GM23338 (cell line): ENCODE data around the gene UTS2R. TPM values are rescaled to one million over a fixed set of nuclear protein-coding genes. Genes with fewer than 3 reads are reported as not detected.

Experiments used
- ATAC-seq: fragments of 200-7000 bp; cut with Tn5 transposase; 3 replicates; pipeline ENCODE4 v1.9.1; 2020
- DNase-seq: peaks from one replicate; pipeline ENCODE4 v3.0.0-alpha.2; 2015; ENCODE audit warnings: low spot score
- H2AFZ ChIP-seq: fragments of 200-600 bp; sonication (generic); 2 replicates; pipeline ENCODE4 v1.8.0; 2016; ENCODE audit warnings: antibody characterized with exemption, mild to moderate bottlenecking, moderate library complexity
- H3F3A ChIP-seq: fragments of 200-600 bp; sonication (generic); replicated peaks from 2 replicates; pipeline ENCODE4 v1.8.0; 2017; ENCODE audit warnings: antibody characterized with exemption, mixed run types, low read depth
- H3K27ac ChIP-seq: fragments of 200-600 bp; sonication (generic); 2 replicates; pipeline ENCODE4 v1.6.1; 2016; ENCODE audit warnings: low read depth
- H3K27me3 ChIP-seq: fragments of 200-600 bp; sonication (generic); 2 replicates; pipeline ENCODE4 v1.8.0; 2016; ENCODE audit warnings: mild to moderate bottlenecking, mixed run types, moderate library complexity; ENCODE audit not compliant: insufficient read depth
- H3K36me3 ChIP-seq: fragments of 200-600 bp; sonication (generic); 2 replicates; pipeline ENCODE4 v1.8.0; 2016; ENCODE audit warnings: mild to moderate bottlenecking; ENCODE audit not compliant: insufficient read depth
- H3K4me1 ChIP-seq: fragments of 200-600 bp; sonication (generic); 2 replicates; pipeline ENCODE4 v1.8.0; 2016; ENCODE audit warnings: mild to moderate bottlenecking, moderate library complexity; ENCODE audit not compliant: insufficient read depth
- H3K4me2 ChIP-seq: fragments of 200-600 bp; sonication (generic); 2 replicates; pipeline ENCODE4 v1.7.1; 2017; ENCODE audit warnings: mixed run types
- H3K4me3 ChIP-seq: fragments of 200-600 bp; sonication (generic); 2 replicates; pipeline ENCODE4 v1.6.1; 2016; ENCODE audit warnings: mixed run types
- H3K79me2 ChIP-seq: fragments of 200-600 bp; sonication (generic); replicated peaks from 2 replicates; pipeline ENCODE4 v1.8.0; 2017; ENCODE audit warnings: mild to moderate bottlenecking; ENCODE audit not compliant: insufficient read depth
- H3K9me2 ChIP-seq: fragments of 200-600 bp; sonication (generic); 2 replicates; pipeline ENCODE4 v1.8.0; 2017; ENCODE audit not compliant: insufficient read depth
- H4K20me1 ChIP-seq: fragments of 200-600 bp; sonication (generic); replicated peaks from 2 replicates; pipeline ENCODE4 v1.8.0; 2017; ENCODE audit warnings: mild to moderate bottlenecking; ENCODE audit not compliant: insufficient read depth
- H3K27ac Mint-ChIP-seq: 2 replicates; pipeline ENCODE4 v1.8.0; 2020; ENCODE audit warnings: inconsistent platforms, mild to moderate bottlenecking, moderate library complexity, mixed read lengths
- H3K27me3 Mint-ChIP-seq: 3 replicates; pipeline ENCODE4 v1.8.0; 2022; ENCODE audit warnings: low read depth, mild to moderate bottlenecking, moderate library complexity, mixed read lengths, inconsistent platforms; ENCODE audit not compliant: insufficient read depth, poor library complexity
- H3K36me3 Mint-ChIP-seq: 3 replicates; pipeline ENCODE4 v1.8.0; 2021; ENCODE audit warnings: low read depth, mild to moderate bottlenecking, inconsistent platforms, moderate library complexity, mixed read lengths
- H3K4me1 Mint-ChIP-seq: 3 replicates; pipeline ENCODE4 v1.8.0; 2020; ENCODE audit warnings: mild to moderate bottlenecking, inconsistent platforms, mixed read lengths
- H3K4me3 Mint-ChIP-seq: 3 replicates; pipeline ENCODE4 v1.8.0; 2021; ENCODE audit warnings: moderate library complexity, mild to moderate bottlenecking, inconsistent platforms, mixed read lengths
- H3K9me3 Mint-ChIP-seq: 3 replicates; pipeline ENCODE4 v1.8.0; 2020; ENCODE audit warnings: moderate library complexity, mild to moderate bottlenecking, inconsistent platforms, mixed read lengths
- CREB1 ChIP-seq: fragments of 250-450 bp; sonication (Bioruptor Pico); IDR thresholded peaks from 2 replicates; pipeline ENCODE4 v1.5.0; 2020; ENCODE audit warnings: low read depth, mild to moderate bottlenecking, moderate library complexity
- CTCF ChIP-seq, 2 experiments: fragments of 200-600 bp in 1 of 2; sonication (generic) in 1 of 2; conservative IDR thresholded peaks; 2 replicates each; pipeline versions ENCODE4 v1.5.1 to v1.6.1; 2016 to 2017; ENCODE audit warnings: antibody characterized with exemption in 2 of 2, low read depth in 2 of 2, mild to moderate bottlenecking in 2 of 2, moderate library complexity in 1 of 2
- ETS1 ChIP-seq: IDR thresholded peaks from 2 replicates; pipeline ENCODE4 v1.6.1; 2016; ENCODE audit warnings: antibody characterized with exemption
- EZH2 ChIP-seq: fragments of 200-600 bp; sonication (generic); IDR thresholded peaks from one replicate; pipeline ENCODE4 v1.8.0; 2017; ENCODE audit warnings: antibody characterized with exemption, mild to moderate bottlenecking, low read depth; ENCODE audit not compliant: unreplicated experiment
- EZH2phosphoT487 ChIP-seq: fragments of 200-600 bp; sonication (generic); IDR thresholded peaks from one replicate; pipeline ENCODE4 v1.8.1; 2018; ENCODE audit warnings: antibody characterized with exemption; ENCODE audit not compliant: unreplicated experiment
- JUNB ChIP-seq: IDR thresholded peaks from one replicate; pipeline ENCODE4 v1.6.1; 2016; ENCODE audit warnings: antibody characterized with exemption; ENCODE audit not compliant: unreplicated experiment
- NANOG ChIP-seq: IDR thresholded peaks from 2 replicates; pipeline ENCODE4 v1.6.1; 2016; ENCODE audit warnings: antibody characterized with exemption, borderline replicate concordance
- POLR2AphosphoS5 ChIP-seq: IDR thresholded peaks from 2 replicates; pipeline ENCODE4 v1.6.1; 2016; ENCODE audit warnings: antibody characterized with exemption, low read depth
- REST ChIP-seq: IDR thresholded peaks from one replicate; pipeline ENCODE4 v1.6.1; 2018; ENCODE audit warnings: antibody characterized with exemption; ENCODE audit not compliant: unreplicated experiment
- STAT1 ChIP-seq: IDR thresholded peaks from one replicate; pipeline ENCODE4 v1.6.1; 2016; ENCODE audit warnings: antibody characterized with exemption; ENCODE audit not compliant: unreplicated experiment
- ZNF114 ChIP-seq: fragments of 250-450 bp; sonication (Bioruptor Pico); IDR thresholded peaks from 2 replicates; pipeline ENCODE4 v1.5.0; 2020; ENCODE audit warnings: mild to moderate bottlenecking, moderate library complexity
- ZNF462 ChIP-seq: fragments of 250-450 bp; sonication (Bioruptor Pico); IDR thresholded peaks from 2 replicates; pipeline ENCODE4 v1.5.0; 2020; ENCODE audit warnings: mild to moderate bottlenecking, moderate library complexity
- polyA plus RNA-seq: library from polyadenylated mRNA; unstranded; fragments of >200 nt; fragmentation: Nextera tagmentation; extraction: Ambion mirVana; gene quantifications from 2 replicates; pipeline ENCODE4 v1.2.1, GENCODE V29; 2016
- total RNA-seq: library from RNA; depleted of rRNA; stranded (reverse); fragments of >200 nt; shearing (Covaris generic); gene quantifications from 2 replicates; pipeline ENCODE4 v1.2.3, GENCODE V29; 2014

UTS2R gene
- total and polyA plus RNA-seq, 2 experiments from 2014 or later, result 0.49 TPM; not detected in 1

- no peak for TF ChIP-seq POLR2AphosphoS5
- TF ChIP-seq STAT1, result no peak
- no peak for TF ChIP-seq CREB1 (CRISPR knock-in tag)
- TF ChIP-seq EZH2, result no peak
- TF ChIP-seq ZNF462, result no peak
- TF ChIP-seq EZH2phosphoT487, result no peak
- no peak for TF ChIP-seq JUNB
- TF ChIP-seq ZNF114, result no peak
- TF ChIP-seq CTCF (conservative IDR thresholded peaks at IDR 0.05; ENCODE audit: low read depth in 2 of 2), result no peak
- no peak for TF ChIP-seq REST
- TF ChIP-seq ETS1, result no peak
- no peak for TF ChIP-seq NANOG
- H3K4me1 Mint-ChIP-seq, result peaks cover 11% of the 10 kb centered on the region
- H3K27ac Mint-ChIP-seq, result no peak overlapping the region
- Histone ChIP-seq H4K20me1 (peaks cover 4% of the 10 kb centered on the region; the same call in 1 of the 2 replicates), H3K79me2 (no peaks in the 10 kb centered on the region), H3K27me3 (no peaks in the 10 kb centered on the region), H3K36me3 (no peaks in the 10 kb centered on the region), H2AFZ (no peak overlapping the region), H3K27ac (no peak overlapping the region), H3K4me1 (peaks cover 19% of the 10 kb centered on the region), H3K4me3 (peak overlapping the region; percentile 86; the same call in 1 of the 2 replicates), H3K9me2 (no peaks in the 10 kb centered on the region), H3K4me2 (peak overlapping the region; percentile 89; the same call in 1 of the 2 replicates), H3F3A (no peaks in the 10 kb centered on the region; the same call in none of the 2 replicates)
- peaks cover 44% of the 10 kb centered on the region for H3K36me3 Mint-ChIP-seq
- peaks cover 25% of the 10 kb centered on the region for H3K9me3 Mint-ChIP-seq
- no peak for ATAC-seq
- DNase-seq, result no peak
- H3K4me3 Mint-ChIP-seq, result peak overlapping the region; percentile 78
- H3K27me3 Mint-ChIP-seq, result peaks cover 13% of the 10 kb centered on the region
Observed at GRCh38 chr17:82419540-82419939, 48.0 kb downstream of the UTS2R start.
